ENCODE results near the gene ACP7.

DNA sequence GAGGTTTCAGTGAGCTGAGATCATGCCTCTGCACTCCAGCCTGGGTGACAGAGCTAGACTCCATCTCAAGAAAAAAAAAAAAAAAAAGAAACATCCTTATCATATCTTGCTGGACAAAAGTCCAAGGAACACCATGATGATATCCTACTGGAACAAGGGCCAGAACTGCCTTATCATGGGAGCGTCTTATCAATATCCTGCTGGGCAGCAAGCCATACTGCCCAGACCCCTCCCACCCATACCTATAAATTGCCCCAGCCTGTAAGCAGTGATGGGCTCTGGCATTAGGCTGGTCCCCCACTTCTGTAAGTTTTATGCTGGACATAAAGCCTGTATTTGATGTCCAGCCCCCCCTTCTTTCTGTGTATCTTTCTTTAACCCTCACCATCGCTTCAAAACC lies 37.1 kb upstream of the ACP7 start:
- TF ChIP-seq POLR2A (IDR thresholded peaks at IDR 0.05) = no peak
- TF ChIP-seq, protein P1, sequence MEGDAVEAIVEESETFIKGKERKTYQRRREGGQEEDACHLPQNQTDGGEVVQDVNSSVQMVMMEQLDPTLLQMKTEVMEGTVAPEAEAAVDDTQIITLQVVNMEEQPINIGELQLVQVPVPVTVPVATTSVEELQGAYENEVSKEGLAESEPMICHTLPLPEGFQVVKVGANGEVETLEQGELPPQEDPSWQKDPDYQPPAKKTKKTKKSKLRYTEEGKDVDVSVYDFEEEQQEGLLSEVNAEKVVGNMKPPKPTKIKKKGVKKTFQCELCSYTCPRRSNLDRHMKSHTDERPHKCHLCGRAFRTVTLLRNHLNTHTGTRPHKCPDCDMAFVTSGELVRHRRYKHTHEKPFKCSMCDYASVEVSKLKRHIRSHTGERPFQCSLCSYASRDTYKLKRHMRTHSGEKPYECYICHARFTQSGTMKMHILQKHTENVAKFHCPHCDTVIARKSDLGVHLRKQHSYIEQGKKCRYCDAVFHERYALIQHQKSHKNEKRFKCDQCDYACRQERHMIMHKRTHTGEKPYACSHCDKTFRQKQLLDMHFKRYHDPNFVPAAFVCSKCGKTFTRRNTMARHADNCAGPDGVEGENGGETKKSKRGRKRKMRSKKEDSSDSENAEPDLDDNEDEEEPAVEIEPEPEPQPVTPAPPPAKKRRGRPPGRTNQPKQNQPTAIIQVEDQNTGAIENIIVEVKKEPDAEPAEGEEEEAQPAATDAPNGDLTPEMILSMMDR (IDR thresholded peaks at IDR 0.05) = no peak

Data from prostate gland (tissue), 2 donors.